HEK293T (cell line): ENCODE measurements around the gene PIK3CD.

Experiments
- ARNT ChIP-seq: fragments of 450-650 bp; IDR thresholded peaks from 2 replicates; pipeline ENCODE4 v1.6.1; 2017; ENCODE audit warnings: mild to moderate bottlenecking
- BHLHE40 ChIP-seq: fragments of 450-650 bp; IDR thresholded peaks from 2 replicates; pipeline ENCODE4 v1.6.1; 2016; ENCODE audit warnings: mild to moderate bottlenecking, moderate library complexity, borderline replicate concordance
- ELF4 ChIP-seq: fragments of 450-650 bp; IDR thresholded peaks from 2 replicates; pipeline ENCODE4 v1.6.1; 2017; ENCODE audit warnings: antibody characterized with exemption
- FOXM1 ChIP-seq: fragments of 450-650 bp; IDR thresholded peaks from 2 replicates; pipeline ENCODE4 v1.6.1; 2017; ENCODE audit warnings: mild to moderate bottlenecking, borderline replicate concordance
- L3MBTL2 ChIP-seq: fragments of 450-650 bp; conservative IDR thresholded peaks from 2 replicates; pipeline ENCODE4 v1.6.1; 2016; ENCODE audit warnings: mild to moderate bottlenecking
- SP1 ChIP-seq: fragments of 450-650 bp; IDR thresholded peaks from 2 replicates; pipeline ENCODE4 v1.6.1; 2017
- SUZ12 ChIP-seq: fragments of 450-650 bp; IDR thresholded peaks from 2 replicates; pipeline ENCODE4 v1.6.1; 2016; ENCODE audit warnings: mild to moderate bottlenecking
- ZNF384 ChIP-seq: fragments of 450-650 bp; IDR thresholded peaks from 2 replicates; pipeline ENCODE4 v1.6.1; 2016

GRCh38 chr1:9633493-9633892 is 18.0 kb upstream of the PIK3CD start:
- TF ChIP-seq ELF4, result no peak
- no peak for TF ChIP-seq ZNF384
- no peak for TF ChIP-seq SP1
- no peak for TF ChIP-seq BHLHE40
- TF ChIP-seq L3MBTL2, result no peak
- no peak for TF ChIP-seq ARNT
- no peak for TF ChIP-seq FOXM1
- TF ChIP-seq SUZ12, result no peak
